Endothelial cell of umbilical vein (primary cell): ENCODE data around the gene UGT8. TPM values are rescaled to one million over a fixed set of nuclear protein-coding genes. Genes with fewer than 3 reads are reported as not detected.

Source experiments
- BruUV-seq: library from RNA; stranded (reverse); fragments of 400-500 nt; replicated peaks from 2 replicates; lab custom pipeline; 2021; lab: Mats Ljungman, UMichigan
- CTCF ChIA-PET: fragments of 300-600, 350-600 bp; sonication (Branson Sonifier 250); formaldehyde crosslinking; loops from one replicate; lab custom pipeline; 2021; ENCODE audit warnings: antibody characterized with exemption, inconsistent platforms; lab: Charles Lee
- POLR2A ChIA-PET: fragments of 300-600, 350-600 bp; sonication (Branson Sonifier 250); formaldehyde crosslinking; loops from one replicate; lab custom pipeline; 2021; ENCODE audit warnings: antibody characterized with exemption, inconsistent platforms; lab: Charles Lee
- DNase-seq: peaks from one replicate; pipeline ENCODE4 v3.0.0-alpha.2; 2011; ENCODE audit warnings: low read depth, low spot score
- FAIRE-seq: peaks from 2 replicates; lab custom pipeline; 2011; peaks lifted over from hg19 to GRCh38; lab: Jason Lieb, UNC
- H2AFZ ChIP-seq: 2 replicates; pipeline ENCODE4 v1.6.0; 2012; ENCODE audit warnings: low read depth, low read length, control low read depth, inconsistent platforms
- H3K27ac ChIP-seq: 2 replicates; pipeline ENCODE4 v1.5.1; 2011; ENCODE audit warnings: low read depth, mild to moderate bottlenecking, control low read depth, low read length, moderate library complexity; ENCODE audit not compliant: insufficient read depth
- H3K27me3 ChIP-seq, 2 experiments: 2 replicates each; pipeline versions ENCODE4 v1.6.0 to v1.6.1; 2011; ENCODE audit warnings: low read length in 2 of 2, mixed read lengths in 1 of 2; ENCODE audit not compliant: control insufficient read depth in 2 of 2, insufficient read depth in 2 of 2
- H3K36me3 ChIP-seq, 2 experiments: 2 replicates in 1 of 2; 3 replicates in 1 of 2; pipeline ENCODE4 v1.5.1; 2011; ENCODE audit warnings: low read length in 2 of 2, mild to moderate bottlenecking in 1 of 2, moderate library complexity in 1 of 2; ENCODE audit not compliant: control insufficient read depth in 2 of 2, insufficient read depth in 2 of 2; ENCODE audit errors: extremely low read depth in 1 of 2
- H3K4me1 ChIP-seq: 3 replicates; pipeline ENCODE4 v1.5.1; 2011; ENCODE audit warnings: mild to moderate bottlenecking, low read length; ENCODE audit not compliant: control insufficient read depth, insufficient read depth; ENCODE audit errors: extremely low read depth
- H3K4me2 ChIP-seq: 2 replicates; pipeline ENCODE4 v1.6.1; 2011; ENCODE audit warnings: low read length, control low read depth, mixed read lengths; ENCODE audit not compliant: insufficient read depth
- H3K4me3 ChIP-seq, 3 experiments: fragments of 200-600 bp in 1 of 3; sonication (generic), shearing (Covaris generic) in 1 of 3; replicated peaks in 1 of 3; 2 replicates each; pipeline ENCODE4 v1.5.1; 2011 to 2016; ENCODE audit warnings: control low read depth in 3 of 3, low read length in 3 of 3, mild to moderate bottlenecking in 2 of 3, inconsistent platforms in 1 of 3, low read depth in 1 of 3, moderate library complexity in 1 of 3; ENCODE audit not compliant: insufficient read depth in 1 of 3
- H3K79me2 ChIP-seq: 2 replicates; pipeline ENCODE4 v1.6.0; 2012; ENCODE audit warnings: low read length, inconsistent platforms; ENCODE audit not compliant: control insufficient read depth, insufficient read depth
- H3K9ac ChIP-seq: replicated peaks from 2 replicates; pipeline ENCODE3; 2011; ENCODE audit warnings: low read length, control low read depth; ENCODE audit not compliant: insufficient read depth; ENCODE audit errors: extremely low read depth
- H3K9me1 ChIP-seq: replicated peaks from 3 replicates; pipeline ENCODE4 v1.6.0; 2011; ENCODE audit warnings: mild to moderate bottlenecking, low read length; ENCODE audit not compliant: control insufficient read depth, insufficient read depth; ENCODE audit errors: extremely low read depth
- H3K9me3 ChIP-seq: replicated peaks from 2 replicates; pipeline ENCODE4 v1.5.1; 2012; ENCODE audit warnings: low read length, inconsistent platforms; ENCODE audit not compliant: control insufficient read depth, insufficient read depth
- H4K20me1 ChIP-seq: replicated peaks from 2 replicates; pipeline ENCODE3; 2011; ENCODE audit warnings: mild to moderate bottlenecking, low read length; ENCODE audit not compliant: control insufficient read depth, insufficient read depth; ENCODE audit errors: extremely low read depth
- EZH2 ChIP-seq: IDR thresholded peaks from 2 replicates; pipeline ENCODE4 v1.6.1; 2012; ENCODE audit warnings: borderline replicate concordance, low read depth, mild to moderate bottlenecking, moderate library complexity, low read length, inconsistent platforms; ENCODE audit not compliant: severe bottlenecking
- FOS ChIP-seq: IDR thresholded peaks from 2 replicates; pipeline ENCODE4 v1.6.1; 2011; ENCODE audit warnings: mild to moderate bottlenecking, low read length, moderate library complexity, borderline replicate concordance; ENCODE audit not compliant: insufficient read depth
- GATA2 ChIP-seq: IDR thresholded peaks from 2 replicates; pipeline ENCODE4 v1.7.0; 2011; ENCODE audit warnings: low read depth, mild to moderate bottlenecking, moderate library complexity, mixed read lengths, low read length; ENCODE audit not compliant: insufficient read length, insufficient read depth
- JUN ChIP-seq: IDR thresholded peaks from 2 replicates; pipeline ENCODE4 v1.6.1; 2011; ENCODE audit warnings: borderline replicate concordance, low read depth; ENCODE audit not compliant: insufficient read length, insufficient read depth
- MYC ChIP-seq: IDR thresholded peaks from one replicate; pipeline ENCODE4 v1.6.1; 2011; ENCODE audit warnings: mild to moderate bottlenecking, low read depth, low read length
- POLR2A ChIP-seq: IDR thresholded peaks from 2 replicates; pipeline ENCODE4 v1.6.1; 2012; ENCODE audit warnings: low read depth, mild to moderate bottlenecking, control low read depth, low read length
- POLR2AphosphoS5 ChIP-seq: IDR thresholded peaks from 2 replicates; pipeline ENCODE4 v1.6.1; 2012; ENCODE audit warnings: low read depth, mild to moderate bottlenecking, control low read depth, low read length, moderate library complexity; ENCODE audit not compliant: insufficient read depth
- dilution Hi-C: fragments of 300-500 bp; cut with MboI; formaldehyde crosslinking; loops from one replicate; pipeline ENCODE4 v1.15.0; 2019; ENCODE audit warnings: low sequenced_read_pairs; ENCODE audit not compliant: extremely low pct_ligation_motif_present
- intact Hi-C: fragments of 100-400 bp; cut with micrococcal nuclease; formaldehyde crosslinking; loops from one replicate; pipeline ENCODE4 v1.10.0; 2022
- polyA plus RNA-seq, 4 experiments: library from polyadenylated mRNA; depleted of rRNA in 3 of 4; stranded (reverse) in 3 of 4; unstranded in 1 of 4; fragments of >200 nt; gene quantifications; 2 replicates each; pipeline versions ENCODE4 v1.2.1 to v1.2.3, GENCODE V29; 2011 to 2012; ENCODE audit warnings: missing spikeins in 1 of 4
- total RNA-seq: library from RNA; stranded (reverse); gene quantifications from 2 replicates; pipeline ENCODE4 v1.2.3, GENCODE V29; 2021
- TF ChIP-seq, protein P1 (sequence below): IDR thresholded peaks from 2 replicates; pipeline ENCODE4 v1.6.1; 2011; ENCODE audit not compliant: insufficient read depth, insufficient read length
- TF ChIP-seq, protein P2 (sequence below), 2 donors: IDR thresholded peaks; 1 replicate in 1 of 2; 2 replicates in 1 of 2; pipeline ENCODE4 v1.5.1; 2011; ENCODE audit warnings: low read length in 2 of 2, mild to moderate bottlenecking in 2 of 2, moderate library complexity in 2 of 2, control low read depth in 1 of 2, inconsistent platforms in 1 of 2, low read depth in 1 of 2; ENCODE audit not compliant: insufficient read depth in 1 of 2; ENCODE audit errors: extremely low read depth in 1 of 2

The UGT8 gene
- total and polyA plus RNA-seq, 2 donors (not counting 3 experiments of a cell fraction or from before 2014, with no cell fraction given) = 0.11 TPM; not detected in 1

DNA sequence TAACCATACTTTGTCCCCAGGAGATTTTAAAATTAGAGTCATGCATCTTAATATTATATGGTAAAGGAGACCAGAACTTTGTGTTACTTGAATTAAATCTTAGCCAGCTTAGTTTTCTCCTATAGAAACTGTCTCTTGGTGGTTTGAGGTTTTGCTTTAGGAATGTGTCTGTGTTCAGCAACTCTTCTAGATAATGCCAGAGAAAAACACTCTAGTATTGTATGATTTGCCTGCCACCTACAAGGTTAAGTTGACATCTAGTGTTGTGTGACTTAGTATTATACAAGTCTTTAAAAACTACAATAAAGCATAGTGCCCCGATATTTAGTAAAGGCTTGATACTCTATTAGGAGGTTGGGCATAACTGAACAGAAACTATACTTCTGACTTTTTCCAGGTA lies 2.1 kb downstream of the UGT8 start:
- Histone ChIP-seq H2AFZ (no peak overlapping the region), H3K9me1 (no peaks in the 10 kb centered on the region), H3K9ac (no peak overlapping the region), H4K20me1 (no peaks in the 10 kb centered on the region), H3K9me3 (no peaks in the 10 kb centered on the region), H3K79me2 (no peaks in the 10 kb centered on the region), H3K4me3 (no peak overlapping the region), H3K27ac (no peak overlapping the region), H3K27me3 (peaks cover 21 to 45% of the 10 kb centered on the region in 2 experiments), H3K4me1 (peaks cover 7% of the 10 kb centered on the region), H3K4me2 (no peak overlapping the region), H3K36me3 (no peaks in the 10 kb centered on the region)
- FAIRE-seq = no peak
- POLR2A ChIA-PET = no interaction called here
- intact Hi-C loops = no loop called here
- TF ChIP-seq GATA2 (no peak), FOS (no peak), JUN (no peak), POLR2A (no peak), MYC (no peak), EZH2 (no peak), POLR2AphosphoS5 (no peak)
- TF ChIP-seq, protein P1, sequence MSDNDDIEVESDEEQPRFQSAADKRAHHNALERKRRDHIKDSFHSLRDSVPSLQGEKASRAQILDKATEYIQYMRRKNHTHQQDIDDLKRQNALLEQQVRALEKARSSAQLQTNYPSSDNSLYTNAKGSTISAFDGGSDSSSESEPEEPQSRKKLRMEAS = no peak
- TF ChIP-seq, protein P2, sequence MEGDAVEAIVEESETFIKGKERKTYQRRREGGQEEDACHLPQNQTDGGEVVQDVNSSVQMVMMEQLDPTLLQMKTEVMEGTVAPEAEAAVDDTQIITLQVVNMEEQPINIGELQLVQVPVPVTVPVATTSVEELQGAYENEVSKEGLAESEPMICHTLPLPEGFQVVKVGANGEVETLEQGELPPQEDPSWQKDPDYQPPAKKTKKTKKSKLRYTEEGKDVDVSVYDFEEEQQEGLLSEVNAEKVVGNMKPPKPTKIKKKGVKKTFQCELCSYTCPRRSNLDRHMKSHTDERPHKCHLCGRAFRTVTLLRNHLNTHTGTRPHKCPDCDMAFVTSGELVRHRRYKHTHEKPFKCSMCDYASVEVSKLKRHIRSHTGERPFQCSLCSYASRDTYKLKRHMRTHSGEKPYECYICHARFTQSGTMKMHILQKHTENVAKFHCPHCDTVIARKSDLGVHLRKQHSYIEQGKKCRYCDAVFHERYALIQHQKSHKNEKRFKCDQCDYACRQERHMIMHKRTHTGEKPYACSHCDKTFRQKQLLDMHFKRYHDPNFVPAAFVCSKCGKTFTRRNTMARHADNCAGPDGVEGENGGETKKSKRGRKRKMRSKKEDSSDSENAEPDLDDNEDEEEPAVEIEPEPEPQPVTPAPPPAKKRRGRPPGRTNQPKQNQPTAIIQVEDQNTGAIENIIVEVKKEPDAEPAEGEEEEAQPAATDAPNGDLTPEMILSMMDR (IDR thresholded peaks at IDR 0.05; ENCODE audit: extremely low read depth in 1 of 2, insufficient read depth in 1 of 2, low read depth in 1 of 2, low read length in 2 of 2) = no peak
- DNase-seq = no peak
- CTCF ChIA-PET = no interaction called here
- dilution Hi-C loops = no loop called here
- BruUV-seq = no TSS peak
